ENCODE measurements around the gene TMPRSS11A.

TMPRSS11A gene

DNA sequence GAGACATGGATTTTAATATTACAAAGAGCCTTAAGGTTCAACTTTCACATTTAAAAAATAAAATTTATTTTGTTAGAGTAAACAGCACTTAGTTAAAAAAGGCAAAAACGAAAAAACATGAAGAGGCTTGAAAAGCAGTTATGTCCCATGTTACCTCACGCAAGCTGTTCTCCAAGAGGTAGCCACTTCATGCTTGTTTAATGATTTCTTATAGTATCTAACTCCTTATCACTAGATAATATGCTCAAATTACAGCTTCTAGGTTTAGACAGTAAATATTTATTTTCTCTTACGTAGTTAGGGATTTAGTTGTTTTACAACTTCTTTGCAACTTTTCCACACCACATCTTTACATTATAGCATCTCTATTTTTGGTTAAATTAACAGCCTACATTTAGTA, 51.7 kb downstream of the TMPRSS11A start:
- DNase-seq (ENCODE audit: low spot score): no peak

DNA sequence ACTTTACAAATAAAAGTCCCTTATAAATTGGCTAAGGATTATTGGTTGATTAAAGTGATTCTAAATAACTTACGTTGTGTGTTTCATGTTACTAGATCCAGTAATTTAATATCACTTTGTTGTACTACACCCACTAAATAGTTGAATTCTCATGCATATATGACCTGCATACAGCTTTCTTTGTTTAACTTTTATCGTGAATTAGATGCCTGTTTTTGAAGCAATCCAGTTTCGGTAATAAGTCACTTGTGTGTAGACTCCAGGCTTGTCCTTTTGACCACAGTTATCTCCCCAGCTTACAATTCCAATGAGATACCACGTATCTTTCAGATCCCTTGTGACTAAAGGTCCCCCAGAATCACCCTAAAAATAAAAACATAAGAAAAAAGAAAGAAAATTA, 52.2 kb downstream of the TMPRSS11A start:
- no peak for DNase-seq (ENCODE audit: low spot score)

DNA sequence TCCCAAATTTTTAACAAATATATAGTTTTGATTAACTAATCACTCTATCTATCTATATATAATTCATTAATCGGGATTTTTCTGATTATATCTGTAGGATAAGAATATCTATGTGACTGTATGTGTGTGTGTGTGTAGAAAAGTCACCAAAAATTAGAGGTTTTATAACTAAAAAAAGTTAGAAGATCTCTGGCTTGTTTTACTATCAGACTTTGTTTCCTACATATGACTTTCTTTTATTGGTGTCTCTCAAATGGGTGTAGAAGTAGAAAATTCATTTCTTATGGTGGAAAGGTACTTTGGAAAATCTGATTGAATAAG, 52.7 kb downstream of the TMPRSS11A start:
- no peak for DNase-seq (ENCODE audit: low spot score)

DNA sequence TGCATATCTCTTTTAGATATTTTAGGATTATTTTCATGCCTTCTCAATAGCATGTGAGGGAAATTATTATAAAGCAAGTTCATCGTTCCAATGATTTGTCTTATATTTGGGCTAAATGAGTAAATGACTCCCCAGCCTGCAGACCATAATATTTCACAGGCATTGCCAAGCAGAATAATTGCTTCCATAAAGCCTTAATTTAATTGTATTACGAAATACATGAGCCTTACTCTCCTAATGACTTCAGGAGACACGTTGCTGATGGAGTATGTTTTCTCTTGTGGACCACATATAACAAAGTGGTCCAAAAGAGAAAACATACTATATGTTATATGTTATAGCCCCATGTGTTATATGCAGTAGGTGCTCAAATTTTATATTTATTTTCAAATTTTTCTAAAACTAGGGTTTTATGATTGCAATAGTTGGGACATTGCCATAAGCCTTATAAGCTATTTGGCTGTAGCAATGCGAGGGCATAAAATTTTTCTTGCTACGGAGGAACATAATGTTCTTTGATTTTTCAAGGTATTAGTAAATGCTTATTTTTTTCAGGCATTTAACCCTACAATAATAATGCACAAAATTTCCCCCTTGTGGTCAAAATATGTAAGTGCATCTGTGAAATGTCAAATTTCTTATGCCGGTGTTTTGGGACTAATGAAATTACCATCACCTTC, 53.2 kb downstream of the TMPRSS11A start:
- no peak for DNase-seq (ENCODE audit: low spot score)

DNA sequence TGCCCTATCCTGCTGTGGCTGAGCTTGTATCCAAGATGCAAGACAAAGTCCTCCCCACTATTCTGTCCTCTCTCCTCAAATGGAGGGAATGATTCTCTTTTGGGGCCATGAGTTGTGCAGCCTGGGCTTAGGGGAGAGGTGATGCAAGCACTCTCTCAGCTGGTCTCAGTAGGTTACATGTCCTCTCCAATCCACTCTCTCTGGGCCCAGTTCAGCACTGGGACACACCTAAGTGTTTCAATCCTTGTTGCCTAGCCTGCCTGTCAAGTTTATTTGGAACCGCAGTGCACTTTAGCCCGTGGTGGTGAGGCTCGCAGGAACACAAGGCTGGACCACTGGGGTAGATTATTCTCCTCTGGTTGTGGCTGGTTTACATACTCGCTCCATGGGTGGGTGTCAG, 55.6 kb downstream of the TMPRSS11A start:
- no peak for DNase-seq (ENCODE audit: low spot score)

DNA sequence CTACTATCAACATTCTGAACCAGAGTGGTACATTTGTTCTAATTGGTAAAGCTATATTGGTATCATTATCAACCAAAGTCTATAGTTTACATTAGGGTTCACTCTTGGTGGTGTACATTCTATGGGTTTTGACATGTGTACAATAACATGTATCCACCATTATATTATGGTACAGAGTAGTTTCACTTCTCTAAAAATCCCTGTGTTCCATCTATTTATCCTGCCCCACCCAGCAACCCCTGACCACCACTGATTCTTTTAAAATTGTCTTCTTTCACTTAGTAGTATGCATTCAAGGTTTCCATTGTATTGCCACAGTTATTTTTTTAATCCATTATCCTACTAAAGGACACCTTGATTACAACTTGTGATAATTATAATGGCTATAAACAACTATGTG, 64.2 kb downstream of the TMPRSS11A start:
- DNase-seq (ENCODE audit: low spot score): no peak

DNA sequence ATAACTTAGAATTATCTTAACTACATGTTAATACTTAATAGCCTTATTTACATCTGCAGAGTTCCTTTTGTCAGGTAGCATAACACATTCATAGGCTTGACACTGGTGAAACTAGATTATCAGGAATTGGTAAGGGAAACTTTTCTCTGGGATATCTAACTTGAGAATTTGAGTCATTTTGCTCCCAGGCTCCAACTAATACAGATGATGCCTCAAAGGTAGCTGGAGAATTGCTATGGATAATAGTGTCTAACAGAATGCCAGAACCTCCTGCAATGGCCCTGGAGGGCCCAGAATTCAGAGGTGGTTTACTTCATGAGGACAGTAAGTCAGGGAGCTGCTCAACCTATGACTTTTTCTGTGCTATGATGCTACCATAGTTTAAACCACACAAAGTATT, 65.6 kb downstream of the TMPRSS11A start:
- DNase-seq (ENCODE audit: low spot score): no peak

DNA sequence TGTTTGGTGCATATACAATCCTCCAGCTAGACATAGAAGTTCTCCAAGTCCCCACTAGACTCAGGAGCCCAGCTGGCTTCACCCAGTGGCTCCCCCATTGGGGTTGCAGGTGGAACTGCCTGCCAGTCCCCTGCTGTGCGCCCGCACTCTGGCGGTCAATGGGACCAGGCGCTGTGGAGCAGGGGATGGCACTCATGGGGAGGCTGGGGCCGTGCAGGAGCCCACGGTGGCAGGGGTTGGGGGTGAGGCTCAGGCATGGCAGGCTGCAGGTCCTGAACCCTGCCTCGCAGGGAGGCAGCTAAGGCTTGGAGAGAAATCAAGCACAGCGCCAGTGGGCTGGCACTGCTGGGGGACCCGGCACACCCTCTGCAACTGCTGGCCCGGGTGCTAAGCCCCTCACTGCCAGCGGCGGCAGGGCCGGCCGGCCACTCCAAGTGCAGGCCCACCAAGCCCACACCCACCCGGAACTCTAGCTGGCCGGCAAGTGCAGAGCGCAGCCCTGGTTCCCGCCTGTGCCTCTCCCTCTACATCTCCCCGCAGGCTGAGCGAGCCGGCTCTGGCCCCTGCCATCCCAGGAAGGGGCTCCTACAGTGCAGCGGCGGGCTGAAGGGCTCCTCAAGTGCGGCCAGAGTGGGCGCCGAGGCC, 66.8 kb downstream of the TMPRSS11A start:
- no peak for DNase-seq (ENCODE audit: low spot score)

DNA sequence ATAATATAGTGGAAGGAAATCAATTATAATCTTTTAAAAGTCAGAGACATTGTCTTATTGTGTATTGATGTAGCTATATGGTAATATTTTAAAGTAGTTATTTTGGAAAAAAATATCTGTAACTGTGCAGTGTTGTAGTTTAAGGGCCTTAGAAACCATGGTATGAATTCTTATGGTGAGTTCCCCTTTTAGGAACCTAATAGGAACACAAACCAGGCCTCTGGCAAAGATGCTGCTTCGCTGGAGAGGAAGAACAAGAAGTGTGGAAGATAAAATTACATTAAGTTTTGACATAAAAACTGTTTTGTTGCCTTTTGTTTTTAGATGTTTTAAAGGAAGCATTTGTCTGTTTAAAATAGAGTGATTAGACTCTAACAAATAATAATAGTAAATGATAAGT, 68.6 kb downstream of the TMPRSS11A start:
- DNase-seq (ENCODE audit: low spot score): no peak

DNA sequence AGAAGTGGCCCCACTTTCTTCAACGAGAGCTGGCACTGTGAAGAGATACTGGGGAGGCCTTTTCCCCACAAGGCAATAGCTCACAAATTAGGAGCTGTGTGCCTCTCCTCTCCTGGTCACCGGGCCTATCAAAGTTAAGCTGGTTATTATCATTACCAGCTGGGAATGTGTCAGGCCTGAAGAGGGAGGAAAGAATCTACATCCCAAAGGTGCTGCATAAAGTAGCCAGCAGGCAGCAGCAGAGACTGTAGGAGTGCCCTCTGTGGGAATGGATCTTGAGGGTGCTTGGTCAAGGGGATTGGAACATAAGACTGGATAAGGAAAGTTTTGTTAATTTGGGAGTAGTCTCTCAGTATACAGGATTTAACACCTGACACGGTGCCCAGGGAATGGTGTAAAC, 70.4 kb downstream of the TMPRSS11A start:
- no peak for DNase-seq (ENCODE audit: low spot score)

DNA sequence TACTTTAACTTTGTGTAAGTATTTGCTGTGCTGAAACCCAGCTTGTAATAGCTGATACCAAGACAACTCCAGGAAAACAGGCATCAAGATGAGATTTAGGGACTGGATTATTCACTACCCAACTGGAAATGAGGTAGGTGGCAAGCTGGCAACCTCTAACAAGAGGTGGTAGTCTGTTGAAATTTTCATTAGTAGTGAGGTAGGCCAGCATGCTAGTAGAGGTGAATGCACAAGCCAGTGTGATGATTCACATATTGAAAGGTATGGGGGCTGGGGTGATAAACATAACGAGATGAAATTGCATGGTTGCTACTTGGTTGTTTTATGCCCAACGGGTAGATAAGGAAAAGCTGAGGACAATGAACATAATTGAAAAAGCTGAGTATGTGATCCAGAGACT, 71.0 kb downstream of the TMPRSS11A start:
- DNase-seq (ENCODE audit: low spot score): no peak

DNA sequence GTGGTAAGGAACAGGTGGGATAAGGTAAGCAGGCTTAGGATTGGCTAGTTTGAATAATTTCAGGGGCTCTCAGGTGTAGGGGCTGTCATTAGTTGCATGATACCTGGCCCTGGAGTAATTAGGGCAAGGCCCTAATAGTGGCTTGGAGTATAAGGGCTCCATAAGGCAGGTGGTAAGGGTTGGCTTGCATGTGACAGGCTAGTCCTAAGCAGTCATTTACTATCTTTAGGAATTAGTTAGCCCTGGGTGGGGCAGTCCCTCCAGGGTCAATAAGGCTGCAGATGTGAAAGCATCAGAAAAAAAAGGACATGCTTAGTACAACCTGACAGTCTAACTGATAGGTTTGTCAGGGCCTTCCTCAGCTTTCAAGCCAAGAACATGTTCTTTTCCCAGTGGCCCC, 71.6 kb downstream of the TMPRSS11A start:
- no peak for DNase-seq (ENCODE audit: low spot score)

DNA sequence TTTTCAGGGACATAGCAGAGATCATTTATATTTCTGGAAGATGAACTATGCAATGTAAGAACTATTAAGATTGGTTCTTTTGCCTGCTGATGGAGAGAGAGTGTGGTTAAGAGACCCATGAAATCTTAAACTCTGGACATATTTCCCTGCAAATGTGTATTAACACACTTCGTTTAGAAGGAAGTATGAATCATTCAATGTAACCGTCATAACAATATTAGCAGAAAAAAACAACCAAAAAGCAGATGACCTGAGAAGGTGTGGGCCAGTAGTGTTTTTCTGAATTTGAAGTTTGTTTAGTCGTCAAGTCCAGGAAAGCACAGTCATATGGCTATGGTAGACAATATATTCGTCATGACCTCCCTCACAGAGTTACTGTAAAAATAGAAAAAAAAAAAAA, 77.0 kb downstream of the TMPRSS11A start:
- no peak for DNase-seq (ENCODE audit: low spot score)

DNA sequence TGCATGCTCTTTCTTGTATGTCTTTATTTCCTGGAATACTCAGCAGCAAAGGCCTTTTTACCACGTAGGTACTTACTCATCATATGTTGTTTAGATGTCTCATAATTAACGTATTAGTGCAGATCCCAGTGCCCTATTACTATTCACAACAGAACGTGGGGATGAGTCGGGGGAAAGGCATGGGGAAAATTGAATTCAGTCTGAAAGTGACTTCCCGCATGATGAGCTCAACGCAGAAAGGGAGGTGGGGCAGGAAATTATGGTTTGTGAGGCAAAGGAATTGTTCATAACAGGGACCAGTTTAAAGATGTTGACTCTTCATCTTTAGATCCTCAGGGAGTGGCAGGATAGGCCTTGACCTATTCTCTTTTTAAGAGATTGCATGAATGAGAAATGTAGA, 77.5 kb downstream of the TMPRSS11A start:
- DNase-seq (ENCODE audit: low spot score): no peak

DNA sequence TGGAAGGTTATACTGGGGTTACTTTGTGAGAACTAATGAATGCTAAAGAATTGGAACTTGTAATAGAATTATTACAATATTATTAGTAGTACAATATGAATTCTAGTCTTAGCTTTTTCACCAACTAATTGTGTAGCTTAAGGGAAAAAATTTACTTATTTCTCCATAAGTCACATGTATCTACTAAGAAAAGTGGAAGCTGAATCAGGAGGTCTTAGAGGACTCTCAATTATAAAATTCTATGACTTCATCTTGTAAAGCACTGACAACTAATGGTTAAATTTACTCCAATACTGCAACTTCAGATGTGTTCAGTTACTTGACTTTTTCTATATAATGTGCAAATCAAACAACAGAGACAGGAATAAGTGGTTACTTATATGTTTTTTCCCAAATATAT, 78.6 kb downstream of the TMPRSS11A start:
- DNase-seq (ENCODE audit: low spot score): no peak

DNA sequence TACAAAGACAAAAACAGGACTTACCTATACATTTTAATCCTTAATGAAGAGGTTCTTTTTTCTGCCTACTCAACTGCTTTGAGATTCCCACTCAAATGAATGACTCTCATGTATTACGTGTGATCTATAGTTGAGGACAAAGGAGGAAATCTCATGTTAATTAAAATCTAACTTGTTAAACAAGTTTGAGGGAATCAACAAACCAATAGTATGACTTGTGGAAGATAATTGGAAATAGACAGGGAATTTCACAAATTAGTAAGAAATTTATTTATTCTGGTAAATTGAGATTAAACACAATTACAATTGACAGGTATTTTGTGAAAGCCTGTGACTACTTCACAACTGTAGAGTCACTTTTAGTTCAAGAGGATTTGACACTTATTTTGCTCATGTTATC, 79.4 kb downstream of the TMPRSS11A start, which contains the start of gene TMPRSS11D:
Gene TMPRSS11D (minus strand): TSS at position 101 of the 400 bp plus-strand sequence. CDS start 69 bp downstream, at position 32.
- no peak for DNase-seq (ENCODE audit: low spot score)

DNA sequence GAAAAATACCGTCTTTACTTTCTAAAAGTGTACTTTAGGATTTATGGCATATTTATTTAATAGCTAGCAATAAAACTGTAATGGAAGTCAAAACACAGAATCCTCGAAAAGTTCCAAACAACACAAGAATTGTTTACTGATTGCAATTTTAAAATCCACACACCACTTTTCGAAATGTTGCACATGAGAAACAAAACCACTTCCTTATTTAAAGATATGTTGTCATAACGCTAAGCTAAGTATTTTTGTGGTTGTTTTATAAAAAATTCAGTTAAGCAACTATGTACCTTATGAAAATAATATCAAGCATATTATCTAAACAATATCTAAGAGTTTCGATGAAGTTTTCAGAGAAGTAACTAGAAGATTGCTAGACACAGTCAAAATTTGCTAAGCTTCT, 79.8 kb downstream of the TMPRSS11A start:
- DNase-seq (ENCODE audit: low spot score): no peak

DNA sequence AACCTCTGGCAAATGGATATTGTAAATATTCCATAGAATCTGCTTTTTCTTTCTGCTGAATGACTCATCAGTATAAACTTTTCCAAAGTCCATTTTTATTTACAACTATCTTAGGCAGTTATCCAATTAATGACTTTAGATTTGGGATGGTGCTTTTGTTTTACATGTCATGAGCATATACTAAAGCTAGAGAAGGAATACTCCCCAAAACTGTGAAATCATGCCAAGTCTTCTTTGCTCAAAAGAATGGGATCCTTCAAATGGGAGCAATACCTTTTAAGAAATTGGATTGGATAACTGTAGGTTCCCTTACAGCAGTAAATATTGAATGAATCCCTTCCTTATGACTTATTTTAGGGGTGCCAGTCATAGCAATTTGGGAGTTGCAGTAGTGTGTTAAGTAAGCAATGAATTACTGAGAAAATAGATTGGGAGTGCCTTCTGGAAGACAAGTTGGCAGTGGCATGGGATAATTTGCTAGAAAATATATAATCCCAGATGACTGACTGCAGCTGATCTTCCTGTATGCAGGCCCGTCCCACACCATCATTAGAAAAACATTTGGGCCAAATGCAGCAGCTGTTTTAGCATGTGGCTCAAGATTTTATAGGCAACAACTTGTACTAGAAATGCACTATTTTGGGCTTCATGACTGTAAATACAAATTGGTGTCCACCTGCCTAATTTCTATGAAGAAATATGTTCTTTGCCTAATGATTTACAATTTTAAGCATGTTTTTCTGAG, 82.3 kb downstream of the TMPRSS11A start:
- no peak for DNase-seq (ENCODE audit: low spot score)

DNA sequence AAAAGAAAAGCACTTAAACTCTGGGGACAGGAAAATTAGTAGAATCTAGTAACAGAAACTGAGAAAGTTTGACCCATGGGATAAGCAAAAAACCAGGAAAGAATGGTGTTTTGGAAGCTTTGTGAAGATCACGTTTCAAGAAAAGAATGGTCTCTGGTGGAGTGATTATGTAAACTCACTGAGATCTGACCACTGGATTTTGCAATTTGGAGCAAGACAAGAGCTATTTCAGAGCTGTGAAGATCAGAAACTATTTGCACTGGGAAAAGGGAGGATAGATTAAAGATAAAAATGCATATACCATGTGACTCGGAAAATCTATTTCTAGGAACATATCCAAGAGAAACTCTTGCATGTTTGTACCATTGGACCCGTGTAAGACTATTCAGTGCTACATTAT, 83.8 kb downstream of the TMPRSS11A start:
- DNase-seq (ENCODE audit: low spot score): no peak

DNA sequence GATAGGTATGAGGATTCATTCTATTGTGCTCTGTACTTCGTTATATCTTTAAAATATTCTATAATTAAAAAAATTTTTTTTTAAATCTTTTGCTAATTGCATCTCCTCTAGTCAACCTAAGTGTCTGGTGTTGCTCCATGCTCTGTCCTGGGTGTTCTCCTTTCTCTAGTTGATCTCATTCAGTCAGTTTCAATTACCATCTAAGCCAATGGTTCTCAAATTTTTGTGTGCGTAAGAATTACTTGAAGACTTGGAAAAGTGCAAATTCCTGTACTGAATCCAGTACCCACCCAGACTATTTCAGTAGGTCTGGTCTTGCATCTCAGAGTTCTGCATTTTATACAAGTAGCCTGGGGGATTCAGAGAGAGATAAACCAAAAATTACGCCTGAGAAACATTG, 86.2 kb downstream of the TMPRSS11A start:
- no peak for DNase-seq (ENCODE audit: low spot score)

DNA sequence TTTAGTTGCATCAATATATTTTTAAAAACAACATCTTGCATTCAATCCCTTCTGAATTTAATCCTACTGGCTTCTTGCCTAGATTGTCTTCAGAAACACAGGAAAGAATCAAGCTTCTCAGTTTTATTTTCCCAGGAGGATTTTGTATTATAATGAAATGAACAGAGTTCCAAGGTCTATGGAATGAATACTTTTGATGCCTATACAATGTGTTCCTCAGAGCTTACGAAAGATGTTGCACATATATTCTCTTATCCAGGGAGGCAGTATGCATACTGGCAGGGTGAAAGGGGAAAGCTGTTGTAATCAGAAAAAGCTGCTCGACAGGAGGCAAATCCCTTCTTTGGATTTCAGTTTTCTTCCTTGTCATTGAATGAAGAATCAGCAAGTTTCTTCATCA, 88.3 kb downstream of the TMPRSS11A start:
- no peak for DNase-seq (ENCODE audit: low spot score)

DNA sequence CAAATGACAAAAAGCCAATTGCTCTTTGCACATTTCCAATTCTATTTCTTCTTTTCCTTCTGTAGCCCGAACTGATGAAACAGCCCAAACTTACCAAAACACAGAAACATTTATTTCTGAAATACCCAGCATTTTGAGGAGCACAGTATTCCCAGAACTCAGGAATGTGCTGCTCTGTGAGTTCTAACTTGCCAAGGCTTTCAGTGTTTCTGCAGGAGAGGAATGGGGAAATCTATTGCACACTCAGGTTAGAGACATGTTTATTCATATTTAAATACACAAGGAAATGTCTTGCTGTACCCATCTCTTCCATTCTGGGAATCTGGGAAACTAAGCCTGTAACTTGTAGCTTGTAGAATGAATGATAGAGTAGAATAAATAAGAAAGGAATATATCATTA, 90.2 kb downstream of the TMPRSS11A start:
- no peak for DNase-seq (ENCODE audit: low spot score)

DNA sequence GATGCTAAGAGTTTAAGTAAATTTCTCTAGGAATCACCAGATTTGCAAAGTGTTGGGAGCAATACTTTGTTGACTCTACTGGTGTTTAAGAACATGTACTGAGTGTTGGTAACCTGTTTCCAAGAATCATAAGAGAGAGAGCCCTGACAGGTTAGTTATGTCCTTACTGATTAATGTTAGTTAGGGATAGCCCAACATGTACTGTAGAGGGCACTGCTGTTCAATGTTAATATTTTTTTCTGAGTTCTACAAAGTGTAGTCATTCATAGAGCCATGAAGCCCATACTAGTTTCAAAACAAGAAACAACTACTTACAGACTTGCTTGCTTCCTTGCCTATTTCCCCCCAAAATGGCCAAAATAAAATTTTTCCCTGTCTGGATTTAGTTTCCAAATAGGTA, 91.4 kb downstream of the TMPRSS11A start:
- DNase-seq (ENCODE audit: low spot score): peak; percentile 8
